Stomach (tissue), 9 donors: Measurements from ENCODE around the gene SMAP2. TPM values are rescaled to one million over a fixed set of nuclear protein-coding genes. Genes with fewer than 3 reads are reported as not detected.
A peak's percentile ranks its signal among the peaks of the same experiment; 100 is the strongest.
"Not testable (repeated sequence)": the region's sequence is repeated elsewhere in the genome, so short reads cannot be mapped to it uniquely, and the experiment has no call there.

Experiments used
- DNase-seq, 2 donors: peaks; one replicate each; pipeline versions ENCODE4 v3.0.0 to v3.0.0-alpha.2; 2013 to 2019
- H3K27ac ChIP-seq, 5 donors: fragments of 200-600 bp in 4 of 5; sonication (generic) in 4 of 5; one replicate each; pipeline ENCODE4 v1.5.1; 2013 to 2019; ENCODE audit warnings: mild to moderate bottlenecking in 1 of 5, moderate library complexity in 1 of 5
- H3K27me3 ChIP-seq, 3 donors: fragments of 200-600 bp; sonication (generic); one replicate each; pipeline ENCODE4 v1.5.1; 2017 to 2019; ENCODE audit warnings: mixed run types in 1 of 3
- H3K36me3 ChIP-seq, 4 donors: fragments of 200-600 bp; sonication (generic); 1 replicate in 3 of 4; 2 replicates in 1 of 4; pipeline ENCODE4 v1.5.1; 2016 to 2019
- H3K4me1 ChIP-seq, 4 donors: fragments of 200-600 bp; sonication (generic); one replicate each; pipeline ENCODE4 v1.5.1; 2016 to 2019
- H3K4me3 ChIP-seq, 4 donors: fragments of 200-600 bp; sonication (generic) in 3 of 4; one replicate each; pipeline ENCODE4 v1.5.1; 2016 to 2019; ENCODE audit warnings: mild to moderate bottlenecking in 1 of 4
- H3K9me3 ChIP-seq, 4 donors: fragments of 200-600 bp; sonication (generic); one replicate each; pipeline ENCODE4 v1.5.1; 2016 to 2019
- CTCF ChIP-seq, 7 experiments: fragments of 450-650 bp in 4 of 7; fragments of 200-600 bp in 3 of 7; sonication (generic) in 3 of 7; IDR thresholded peaks; one replicate each; pipeline ENCODE4 v1.5.1; 2016 to 2019; ENCODE audit warnings: antibody characterized with exemption in 7 of 7, control low read depth in 2 of 7, mild to moderate bottlenecking in 1 of 7
- EP300 ChIP-seq: sonication (generic); formaldehyde crosslinking; IDR thresholded peaks from one replicate; pipeline ENCODE4 v1.6.1; 2017; ENCODE audit warnings: antibody characterized with exemption
- POLR2A ChIP-seq, 4 donors: fragments of 450-650 bp; IDR thresholded peaks; one replicate each; pipeline ENCODE4 v1.6.1; 2016; ENCODE audit warnings: antibody characterized with exemption in 4 of 4, control low read depth in 2 of 4, mild to moderate bottlenecking in 1 of 4, moderate library complexity in 1 of 4
- POLR2AphosphoS5 ChIP-seq, 3 donors: sonication (generic); formaldehyde crosslinking; IDR thresholded peaks; one replicate each; pipeline ENCODE4 v1.6.1; 2016; ENCODE audit warnings: antibody characterized with exemption in 3 of 3
- WGBS, 5 donors: extraction: QIAGEN DNeasy Blood & Tissue Kit in 3 of 5; methylation state at CpG; one replicate each; pipeline versions ENCODE4 v1.1.5 to v1.1.7; 2013 to 2018; 5-methylcytosine and 5-hydroxymethylcytosine counted together
- intact Hi-C: fragments of 100-400 bp; cut with DNase I; formaldehyde crosslinking; loops from one replicate; pipeline ENCODE4 v1.15.1; 2023; ENCODE audit warnings: low total_unique reads
- polyA plus RNA-seq, 3 donors: library from polyadenylated mRNA; stranded (reverse); fragments of 200-250 nt; gene quantifications; one replicate each; pipeline ENCODE4 v1.2.3, GENCODE V29; 2013
- total RNA-seq, 5 donors: library from RNA; depleted of rRNA; stranded (reverse); fragments of >200 nt; gene quantifications; one replicate each; pipeline versions ENCODE4 v1.1.0 to v1.2.3, GENCODE V29; 2014 to 2016
- donor health status: healthy with polysubstance abuse.
- donor health status: Bipolar disorder and iron deficiency.
- donor health status: healthy.

SMAP2 gene
- total and polyA plus RNA-seq, 8 donors = 21.6 to 58.0 (median 31.8) TPM

- H3K27me3 ChIP-seq = no peaks in the 10 kb centered on the region
- peaks cover 77 to 100% (median 92%) of the 10 kb centered on the region in 4 donors for H3K4me1 ChIP-seq
- peak in 1 of 2 donors; percentile 75 for DNase-seq
- no peaks in the 10 kb centered on the region for H3K9me3 ChIP-seq
- 45 to 56% (median 52%) methylated on average over 6 of the region's 6 CpGs for WGBS, 5 donors
- peak; percentile 35 to 55 (median 44) for TF ChIP-seq POLR2AphosphoS5 (IDR thresholded peaks at IDR 0.05)
- no peak for TF ChIP-seq EP300
- TF ChIP-seq POLR2A (IDR thresholded peaks at IDR 0.05) = no peak
- peak in 1 of 7 experiments; percentile 13 for TF ChIP-seq CTCF (IDR thresholded peaks at IDR 0.05)
- peak overlapping the region; percentile 77 to 99 (median 88) for H3K27ac ChIP-seq
- H3K4me3 ChIP-seq = no peak overlapping the region
- peaks cover 0 to 8% (median 3%) of the 10 kb centered on the region in 4 donors for H3K36me3 ChIP-seq
- intact Hi-C loops = no loop called here
Observed at GRCh38 chr1:40385437-40386358, 12.2 kb downstream of the SMAP2 start.

- no peak overlapping the region for H3K4me3 ChIP-seq
- H3K4me1 ChIP-seq = peaks cover 77 to 100% (median 95%) of the 10 kb centered on the region in 4 donors
- peaks cover 0 to 8% (median 3%) of the 10 kb centered on the region in 4 donors for H3K36me3 ChIP-seq
- H3K9me3 ChIP-seq = no peaks in the 10 kb centered on the region
- TF ChIP-seq POLR2AphosphoS5 (IDR thresholded peaks at IDR 0.05) (no peak), EP300 (no peak), POLR2A (IDR thresholded peaks at IDR 0.05) (no peak), CTCF (IDR thresholded peaks at IDR 0.05) (no peak)
- intact Hi-C loops = no loop called here
- WGBS, 5 donors = 42 to 61% (median 50%) methylated on average over 3 of the region's 3 CpGs
- no peak for DNase-seq
- H3K27me3 ChIP-seq = no peaks in the 10 kb centered on the region
- peak overlapping the region; percentile 65 to 99 (median 88) for H3K27ac ChIP-seq
Observed at GRCh38 chr1:40386359-40386723, 12.8 kb downstream of the SMAP2 start.

GRCh38 chr1:40386796-40387195 is 13.3 kb downstream of the SMAP2 start:
- H3K27me3 ChIP-seq = no peaks in the 10 kb centered on the region
- TF ChIP-seq EP300 = no peak
- no peak for TF ChIP-seq POLR2A (IDR thresholded peaks at IDR 0.05)
- no peak for TF ChIP-seq CTCF (IDR thresholded peaks at IDR 0.05)
- TF ChIP-seq POLR2AphosphoS5 (IDR thresholded peaks at IDR 0.05) = no peak
- no peak for DNase-seq
- peak overlapping the region; percentile 61 to 99 (median 88) for H3K27ac ChIP-seq
- intact Hi-C loops = no loop called here
- no peak overlapping the region for H3K4me3 ChIP-seq
- 69 to 79% (median 77%) methylated on average over 9 of the region's 9 CpGs for WGBS, 5 donors
- H3K36me3 ChIP-seq = peaks cover 0 to 8% (median 3%) of the 10 kb centered on the region in 4 donors
- H3K9me3 ChIP-seq = no peaks in the 10 kb centered on the region
- H3K4me1 ChIP-seq = peaks cover 77 to 100% (median 95%) of the 10 kb centered on the region in 4 donors

- 73 to 94% (median 91%) methylated on average over 8 to 38 of the region's 38 CpGs for WGBS, 5 donors
- intact Hi-C loops, H3K4me3 ChIP-seq, H3K36me3 ChIP-seq, DNase-seq, H3K27me3 ChIP-seq, H3K9me3 ChIP-seq: not testable (repeated sequence)
- peaks cover 85 to 100% (median 95%) of the 10 kb centered on the region in 4 donors for H3K4me1 ChIP-seq
- H3K27ac ChIP-seq = peak overlapping the region; percentile 25 to 99 (median 88)
Observed at GRCh38 chr1:40387381-40388306, 14.1 kb downstream of the SMAP2 start.

- H3K36me3 ChIP-seq, H3K27me3 ChIP-seq, DNase-seq, H3K9me3 ChIP-seq, intact Hi-C loops: not testable (repeated sequence)
- Histone ChIP-seq H3K4me1 (peaks cover 84 to 99% (median 95%) of the 10 kb centered on the region in 4 donors), H3K4me3 (peak overlapping the region in 1 of 4 donors; percentile 7), H3K27ac (peak overlapping the region in 4 of 5 donors; percentile 83 to 99 (median 88))
- WGBS, 5 donors = 78 to 89% (median 85%) methylated on average over 28 of the region's 28 CpGs
Observed at GRCh38 chr1:40388456-40389321, 15.2 kb downstream of the SMAP2 start.
